NCI-H1694 (cell line): Measurements from ENCODE around the gene DACH1.
"Not testable (repeated sequence)": the region's sequence is repeated elsewhere in the genome, so short reads cannot be mapped to it uniquely, and the experiment has no call there.

Source experiments
- DNase-seq: peaks from one replicate; lab custom pipeline; 2025; lab: John Stamatoyannopoulos, UW

Gene DACH1

GRCh38 chr13:71867131-71867814 is at the start of gene DACH1:
Gene DACH1, minus strand, starts transcription at chr13:71867204.
- DNase-seq = peak; percentile 69

- no peak for DNase-seq
These were observed 46.7 kb upstream of the DACH1 start for GRCh38 chr13:71913717-71914116.

GRCh38 chr13:71912524-71912923 is 45.5 kb upstream of the DACH1 start:
- DNase-seq = no peak

GRCh38 chr13:71906448-71906847 is 39.4 kb upstream of the DACH1 start:
- no peak for DNase-seq

DNA sequence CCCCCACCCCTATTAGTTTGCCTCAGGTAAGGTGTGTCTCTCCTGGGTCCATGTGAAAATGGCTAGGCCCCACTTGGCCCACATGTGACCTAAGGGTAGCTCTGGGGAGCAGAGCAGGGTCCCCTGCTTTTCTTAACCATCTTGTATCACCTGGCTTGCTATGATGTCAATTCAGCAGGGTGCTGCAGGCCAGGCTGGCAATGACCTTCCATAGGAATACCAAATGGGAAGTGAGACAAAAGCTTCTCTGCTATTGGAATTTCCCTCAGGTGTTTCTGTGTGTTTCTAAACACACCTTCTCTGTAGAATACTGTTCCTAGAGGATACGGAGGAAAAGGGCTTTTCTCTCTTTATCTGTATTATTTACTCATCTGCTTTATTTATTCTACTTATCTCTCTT is 35.7 kb upstream of the DACH1 start:
- DNase-seq = no peak

DNA sequence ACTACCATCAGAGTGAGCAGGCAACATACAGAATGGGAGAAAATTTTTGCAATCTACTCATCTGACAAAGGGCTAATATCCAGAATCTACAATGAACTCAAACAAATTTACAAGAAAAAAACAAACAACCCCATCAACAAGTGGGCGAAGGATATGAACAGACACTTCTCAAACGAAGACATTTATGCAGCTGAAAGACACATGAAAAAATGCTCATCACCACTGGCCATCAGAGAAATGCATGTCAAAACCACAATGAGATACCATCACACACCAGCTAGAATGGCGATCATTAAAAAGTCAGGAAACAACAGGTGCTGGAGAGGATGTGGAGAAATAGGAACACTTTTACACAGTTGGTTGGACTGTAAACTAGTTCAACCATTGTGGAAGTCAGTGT is 26.5 kb upstream of the DACH1 start:
- DNase-seq = not testable (repeated sequence)

DNA sequence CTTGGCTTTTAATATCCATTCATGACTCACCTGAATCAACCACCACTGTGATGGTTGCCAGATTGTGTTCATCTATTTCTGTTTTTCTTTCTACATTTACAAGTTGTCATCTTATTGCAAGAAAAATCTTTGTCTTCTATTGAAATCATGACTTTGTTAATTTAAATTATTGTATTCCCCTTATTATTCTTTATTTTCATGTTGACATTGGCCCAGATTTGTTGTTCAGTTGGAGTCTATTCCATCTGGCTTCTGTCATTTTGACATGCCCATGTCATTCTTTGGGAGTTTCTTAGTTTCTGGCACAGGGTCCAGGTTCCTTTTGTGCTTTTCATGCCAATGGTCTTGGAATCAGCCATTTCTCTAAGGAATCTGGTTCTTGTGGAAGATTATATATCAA is 19.9 kb upstream of the DACH1 start:
- DNase-seq = no peak

- DNase-seq = no peak
These were observed 15.1 kb upstream of the DACH1 start for GRCh38 chr13:71882120-71882519.

GRCh38 chr13:71880753-71881541 is 13.9 kb upstream of the DACH1 start:
- no peak for DNase-seq

DNA sequence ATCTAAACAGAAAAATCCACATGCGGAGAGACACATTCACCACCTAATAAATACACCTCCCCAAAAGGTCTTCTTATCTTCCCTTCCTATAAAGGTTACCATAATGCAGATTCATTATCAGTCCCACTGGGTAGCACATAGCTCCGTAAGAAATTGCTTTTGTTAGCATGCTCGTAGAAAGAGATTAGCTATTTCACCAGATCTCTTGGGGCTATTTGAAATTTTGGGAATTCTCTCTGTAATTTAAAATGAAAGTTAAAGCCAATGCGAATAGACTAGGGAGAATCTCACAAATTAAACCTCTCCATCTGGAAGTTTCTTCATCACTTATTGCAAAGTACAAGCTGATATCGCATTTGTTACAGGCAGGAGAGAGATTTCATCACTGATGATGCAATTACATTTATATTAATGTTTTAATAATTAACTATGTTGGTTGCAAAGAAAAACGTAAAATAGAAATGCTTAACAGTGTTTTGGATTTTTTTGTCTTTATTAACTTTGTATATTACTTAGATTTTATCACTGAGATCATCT is 12.9 kb upstream of the DACH1 start:
- DNase-seq = no peak

DNA sequence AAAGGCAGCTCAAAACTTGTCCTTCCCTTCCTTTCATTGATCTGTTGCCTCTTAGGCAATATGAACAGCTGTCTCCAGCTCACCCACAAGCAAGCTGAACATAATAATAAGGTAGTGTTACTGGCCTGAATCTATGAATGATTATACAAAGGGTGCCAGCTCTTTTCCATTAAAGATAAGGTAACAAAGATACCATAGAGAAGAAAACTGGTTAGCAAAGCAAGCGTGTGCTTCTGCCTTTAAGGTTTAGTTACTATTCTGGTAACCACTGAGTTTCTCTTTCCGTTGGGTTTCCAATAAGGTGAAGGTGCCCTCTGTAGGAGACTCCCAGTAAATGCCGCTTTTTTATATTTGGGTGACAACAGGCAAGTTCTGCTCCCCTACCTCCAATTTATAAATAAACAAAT is 12.1 kb upstream of the DACH1 start:
- DNase-seq = peak; percentile 77

- DNase-seq = no peak
These were observed 10.3 kb upstream of the DACH1 start for GRCh38 chr13:71877256-71877653.

DNA sequence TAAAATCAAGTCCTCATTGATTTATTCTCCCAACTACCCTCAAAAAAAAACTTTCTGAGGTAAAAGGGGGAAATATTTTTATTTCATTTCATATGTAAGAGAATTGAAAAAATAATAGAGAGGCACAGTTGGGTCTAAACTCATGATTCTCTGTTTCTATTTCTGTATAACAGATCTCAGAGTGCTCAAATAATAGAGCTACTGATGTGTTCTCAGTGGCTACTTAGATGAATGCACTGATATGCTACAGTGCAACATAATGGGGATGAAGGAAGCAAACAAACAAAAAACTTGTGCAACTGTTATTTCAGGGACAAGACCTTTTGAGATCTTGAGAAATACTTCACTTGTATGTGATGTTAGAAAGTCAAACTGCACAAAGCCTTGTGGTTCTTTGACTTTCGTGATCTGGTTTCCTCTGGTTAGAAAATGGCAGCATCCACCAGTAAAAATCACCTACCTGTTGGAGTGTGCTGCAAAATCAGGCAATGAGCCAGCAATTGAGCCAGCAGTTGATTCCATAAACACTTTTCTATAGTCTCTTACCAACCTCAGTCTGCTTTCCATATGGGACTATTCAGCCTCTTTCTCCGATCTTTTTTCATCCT is 9.7 kb upstream of the DACH1 start:
- no peak for DNase-seq

- no peak for DNase-seq
These were observed 8.8 kb upstream of the DACH1 start for GRCh38 chr13:71875823-71876222.

GRCh38 chr13:71874458-71874857 is 7.5 kb upstream of the DACH1 start:
- DNase-seq = no peak

- no peak for DNase-seq
These were observed 6.6 kb upstream of the DACH1 start for GRCh38 chr13:71873418-71874247.

DNA sequence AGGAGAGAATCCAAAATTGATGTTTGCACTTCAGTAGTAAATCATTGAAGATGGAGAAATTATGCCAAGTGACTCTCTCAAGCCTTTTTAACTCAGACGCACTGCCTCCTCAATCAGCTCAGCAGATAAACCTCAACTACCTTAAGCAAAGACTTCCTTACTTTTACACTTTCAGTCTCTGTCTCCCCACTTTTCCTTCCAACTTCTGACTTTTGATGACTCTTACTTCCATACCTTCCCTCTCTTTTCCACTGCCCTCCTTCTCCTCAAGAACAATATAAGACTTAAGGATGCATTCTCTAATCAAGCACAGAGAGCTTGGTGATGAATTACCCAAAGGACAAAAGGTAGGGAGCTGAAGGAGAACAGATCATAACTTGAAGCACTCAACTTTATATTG is 4.8 kb upstream of the DACH1 start:
- no peak for DNase-seq

DNA sequence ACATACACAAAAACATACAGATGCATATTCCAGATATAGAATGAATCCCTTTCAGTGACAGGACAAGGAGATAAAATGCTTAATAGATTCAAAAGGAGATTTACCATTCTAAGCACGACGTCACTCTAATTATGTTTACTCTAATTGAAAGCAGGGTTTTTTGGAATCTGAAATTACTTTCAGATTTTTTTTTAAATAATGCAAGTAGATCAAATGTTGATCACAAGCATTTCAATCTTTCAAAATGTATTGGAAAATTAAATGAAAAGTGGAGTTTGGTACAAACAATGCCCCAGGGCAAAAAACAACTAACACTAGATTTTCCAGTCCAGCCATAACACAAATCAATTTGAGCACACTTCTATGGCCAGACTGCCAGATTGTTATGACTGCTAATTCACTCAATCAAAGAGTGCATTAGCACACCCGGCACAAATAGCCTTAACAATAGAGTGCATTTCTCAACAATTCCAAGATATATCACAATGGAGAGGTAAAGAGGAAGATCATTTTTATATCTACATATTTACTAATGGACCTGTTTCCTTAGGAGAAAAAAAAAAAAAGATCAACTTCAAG is 4.3 kb upstream of the DACH1 start:
- no peak for DNase-seq

DNA sequence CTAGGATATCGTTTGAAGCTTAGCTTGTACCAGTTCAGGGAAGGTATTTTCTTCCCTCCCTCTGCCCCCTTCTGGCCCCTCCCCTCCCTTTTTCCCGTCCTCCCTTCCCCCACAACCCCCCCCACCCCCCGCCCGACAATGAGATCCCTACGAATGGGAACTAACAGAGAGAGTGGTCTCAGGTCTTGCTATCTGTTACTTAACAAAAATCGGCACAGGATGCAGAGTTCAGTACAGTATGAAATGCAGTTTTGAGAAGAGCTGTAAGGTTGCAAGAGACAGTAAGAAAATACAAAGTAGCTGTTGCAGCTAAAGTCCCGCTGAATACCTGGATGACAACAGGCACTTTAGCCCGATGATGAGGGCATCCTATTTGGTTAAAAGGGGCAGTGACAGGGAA is 3.1 kb upstream of the DACH1 start:
- no peak for DNase-seq

GRCh38 chr13:71869274-71869673 is 2.3 kb upstream of the DACH1 start:
- DNase-seq = no peak

- no peak for DNase-seq
These were observed 471 bp downstream of the DACH1 start for GRCh38 chr13:71866335-71867130.
